Mesendoderm (in vitro differentiated cells): ENCODE measurements around the gene B9D1.

Experiments used
- DNase-seq: peaks from one replicate; pipeline ENCODE4 v3.0.0; 2013
- H2AK5ac ChIP-seq: 2 replicates; pipeline ENCODE4 v1.6.1; 2013; ENCODE audit warnings: low read length, inconsistent platforms
- H2BK120ac ChIP-seq: 2 replicates; pipeline ENCODE4 v1.6.1; 2013; ENCODE audit warnings: low read depth, mild to moderate bottlenecking, low read length, moderate library complexity, mixed read lengths
- H2BK15ac ChIP-seq: replicated peaks from 2 replicates; pipeline ENCODE4 v1.6.1; 2013; ENCODE audit warnings: low read depth, mild to moderate bottlenecking, moderate library complexity
- H2BK5ac ChIP-seq: 2 replicates; pipeline ENCODE4 v1.6.1; 2013; ENCODE audit warnings: low read length, inconsistent platforms
- H3K18ac ChIP-seq: 2 replicates; pipeline ENCODE4 v1.6.1; 2013; ENCODE audit warnings: mild to moderate bottlenecking, low read length, mixed read lengths
- H3K23ac ChIP-seq: one replicate; pipeline ENCODE4 v1.6.1; 2013; ENCODE audit warnings: low read length
- H3K27ac ChIP-seq: 2 replicates; pipeline ENCODE4 v1.5.1; 2013; ENCODE audit warnings: low read depth, mild to moderate bottlenecking, inconsistent platforms, low read length, moderate library complexity
- H3K27me3 ChIP-seq: 2 replicates; pipeline ENCODE4 v1.6.1; 2013; ENCODE audit warnings: low read length, control low read depth, mild to moderate bottlenecking, inconsistent platforms; ENCODE audit not compliant: insufficient read depth, poor library complexity
- H3K36me3 ChIP-seq: 2 replicates; pipeline ENCODE4 v1.6.1; 2013; ENCODE audit warnings: low read length, inconsistent platforms; ENCODE audit not compliant: control insufficient read depth, insufficient read depth
- H3K4ac ChIP-seq: one replicate; pipeline ENCODE4 v1.6.1; 2013; ENCODE audit warnings: low read depth, mild to moderate bottlenecking, low read length, moderate library complexity
- H3K4me1 ChIP-seq: 2 replicates; pipeline ENCODE4 v1.6.1; 2013; ENCODE audit warnings: low read depth, low read length, inconsistent platforms; ENCODE audit not compliant: control insufficient read depth
- H3K4me2 ChIP-seq: 2 replicates; pipeline ENCODE4 v1.6.1; 2013; ENCODE audit warnings: low read length
- H3K4me3 ChIP-seq: 2 replicates; pipeline ENCODE4 v1.5.1; 2013; ENCODE audit warnings: mild to moderate bottlenecking, low read length
- H3K56ac ChIP-seq: one replicate; pipeline ENCODE4 v1.6.1; 2013; ENCODE audit warnings: low read length
- H3K79me1 ChIP-seq: 2 replicates; pipeline ENCODE4 v1.6.1; 2013; ENCODE audit warnings: low read length, inconsistent platforms
- H3K79me2 ChIP-seq: 2 replicates; pipeline ENCODE4 v1.6.1; 2013; ENCODE audit warnings: mild to moderate bottlenecking, low read length; ENCODE audit not compliant: control insufficient read depth, insufficient read depth
- H3K9ac ChIP-seq: 2 replicates; pipeline ENCODE4 v1.6.1; 2013; ENCODE audit warnings: low read length, inconsistent platforms
- H4K5ac ChIP-seq: one replicate; pipeline ENCODE4 v1.6.1; 2013; ENCODE audit warnings: low read length
- H4K8ac ChIP-seq: one replicate; pipeline ENCODE4 v1.6.1; 2013; ENCODE audit warnings: low read depth, mild to moderate bottlenecking, control low read depth, low read length, moderate library complexity
- WGBS: extraction: QIAGEN DNeasy Blood & Tissue Kit; methylation state at CpG from one replicate; pipeline ENCODE4 v1.1.7; 2013; ENCODE audit warnings: low lambda C conversion rate, missing lambda C conversion rate; ENCODE audit not compliant: insufficient coverage; ENCODE audit errors: extremely low coverage; 5-methylcytosine and 5-hydroxymethylcytosine counted together

B9D1 gene

DNA sequence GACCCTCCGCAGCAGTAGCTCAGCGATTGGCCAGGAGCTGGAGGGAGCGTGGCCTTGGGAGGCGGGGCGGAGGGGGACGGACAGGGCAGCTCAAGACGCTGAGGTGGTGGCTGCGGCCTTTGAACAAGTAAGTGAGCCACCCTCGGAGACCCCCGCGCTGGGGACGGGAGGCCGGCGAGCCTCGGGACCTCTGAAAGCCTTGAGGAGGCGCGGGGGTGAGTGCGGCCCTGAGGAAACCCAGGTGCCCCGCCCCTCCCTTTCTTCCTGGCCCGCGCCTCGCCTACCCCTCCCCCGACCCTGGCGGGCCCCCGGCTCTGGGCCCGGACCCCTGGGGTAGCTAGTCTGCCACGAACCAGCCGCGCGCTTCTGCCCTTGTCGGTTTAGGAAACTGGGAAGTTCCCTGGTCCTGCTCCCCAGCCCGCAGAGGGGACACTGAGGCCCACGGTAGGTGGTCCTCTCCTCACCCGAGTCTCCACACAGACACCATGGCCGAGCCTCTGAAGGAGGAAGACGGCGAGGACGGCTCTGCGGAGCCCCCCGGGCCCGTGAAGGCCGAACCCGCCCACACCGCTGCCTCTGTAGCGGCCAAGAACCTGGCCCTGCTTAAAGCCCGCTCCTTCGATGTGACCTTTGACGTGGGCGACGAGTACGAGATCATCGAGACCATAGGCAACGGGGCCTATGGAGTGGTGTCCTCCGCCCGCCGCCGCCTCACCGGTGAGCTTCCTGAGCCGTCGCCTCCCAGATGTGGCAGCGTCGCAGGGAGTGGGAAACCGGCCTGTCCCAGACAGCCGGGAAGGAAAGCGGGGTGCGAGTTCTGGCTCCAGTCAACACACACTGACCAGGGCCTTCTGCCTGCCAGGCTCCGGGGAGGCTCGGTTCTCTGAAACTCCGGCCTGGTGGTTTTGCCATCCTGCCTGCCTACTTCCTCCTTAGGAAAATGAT, 16.2 kb upstream of the B9D1 start, which contains the start of gene MAPK7:
TSS of gene MAPK7 (plus strand) at position 83 of the 945 bp plus-strand sequence. CDS start at position 486, 403 bp downstream.
- Histone ChIP-seq H2BK5ac (peak within 1 kb of the TSS; percentile 57), H2BK15ac (no peak within 1 kb of the TSS), H3K27ac (peak within 1 kb of the TSS; percentile 88), H3K56ac (peak within 1 kb of the TSS; percentile 97), H3K79me1 (peaks cover 24% of the 10 kb centered on the region), H3K4me1 (peaks cover 5% of the 10 kb centered on the region), H3K79me2 (peaks cover 31% of the 10 kb centered on the region), H3K4me3 (peak within 1 kb of the TSS; percentile 90), H3K9ac (peak within 1 kb of the TSS; percentile 98), H3K27me3 (no peaks in the 10 kb centered on the region), H3K36me3 (peaks cover 19% of the 10 kb centered on the region), H3K4me2 (peak within 1 kb of the TSS; percentile 51), H2BK120ac (no peak within 1 kb of the TSS), H3K23ac (peak within 1 kb of the TSS; percentile 73), H2AK5ac (peak within 1 kb of the TSS; percentile 46), H4K8ac (no peak within 1 kb of the TSS), H3K4ac (peak within 1 kb of the TSS; percentile 46), H4K5ac (no peak within 1 kb of the TSS), H3K18ac (peak within 1 kb of the TSS; percentile 29)
- no peak for DNase-seq
- WGBS, result no CpG with 5 or more reads among the region's 69 CpGs

DNA sequence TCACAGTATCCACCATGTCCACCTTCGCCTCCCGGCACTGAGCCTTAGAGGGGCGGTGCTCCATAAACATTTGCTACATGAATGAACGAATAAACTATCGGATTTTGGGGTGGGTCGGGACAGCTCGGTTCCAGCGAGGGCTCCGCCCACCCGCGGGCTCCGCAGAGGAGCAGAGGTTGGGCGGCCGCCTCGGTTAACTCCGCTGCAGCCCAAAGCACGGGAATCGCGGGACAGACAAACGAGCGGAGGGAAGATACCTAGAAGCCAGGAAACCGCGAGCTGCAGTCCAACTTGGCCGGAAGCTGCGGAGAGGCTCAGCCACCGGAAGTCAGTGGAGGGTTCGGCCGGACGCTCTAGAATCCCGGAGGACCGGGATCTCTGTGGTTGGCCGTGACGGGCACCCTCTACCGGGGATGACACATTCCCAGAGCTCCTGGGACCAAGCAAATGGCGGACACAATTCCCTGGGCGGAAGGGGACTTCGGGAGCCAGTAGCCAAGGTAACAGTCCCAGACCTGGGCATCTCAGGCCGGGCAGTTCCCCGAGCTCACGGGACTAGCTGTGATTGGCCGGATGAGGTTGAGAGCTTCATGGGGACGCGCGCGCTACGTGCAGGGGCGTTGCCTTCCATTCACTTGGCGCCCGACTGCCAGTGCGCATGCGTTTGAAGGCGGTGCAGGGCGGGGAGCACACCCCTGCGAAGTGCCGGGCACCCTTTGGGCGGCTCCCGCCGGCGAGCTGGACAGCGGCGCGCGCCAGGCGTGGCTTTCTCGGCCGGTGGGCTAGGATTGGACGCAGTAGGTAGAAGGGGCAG, 15.3 kb upstream of the B9D1 start:
- Histone ChIP-seq H3K27me3 (no peaks in the 10 kb centered on the region), H3K18ac (peak overlapping the region; percentile 24), H3K27ac (peak overlapping the region; percentile 88), H2BK15ac (no peak overlapping the region), H4K8ac (no peak overlapping the region), H3K4me3 (peak overlapping the region; percentile 65), H2BK5ac (peak overlapping the region; percentile 57), H2AK5ac (no peak overlapping the region), H3K79me1 (peaks cover 24% of the 10 kb centered on the region), H3K4me1 (peaks cover 5% of the 10 kb centered on the region), H3K9ac (peak overlapping the region; percentile 75), H3K56ac (peak overlapping the region; percentile 93), H4K5ac (no peak overlapping the region), H3K4me2 (peak overlapping the region; percentile 51), H3K23ac (no peak overlapping the region), H2BK120ac (no peak overlapping the region), H3K36me3 (peaks cover 17% of the 10 kb centered on the region), H3K79me2 (peaks cover 31% of the 10 kb centered on the region), H3K4ac (peak overlapping the region; percentile 46)
- DNase-seq, result peak; percentile 100
- no CpG with 5 or more reads among the region's 67 CpGs for WGBS

DNA sequence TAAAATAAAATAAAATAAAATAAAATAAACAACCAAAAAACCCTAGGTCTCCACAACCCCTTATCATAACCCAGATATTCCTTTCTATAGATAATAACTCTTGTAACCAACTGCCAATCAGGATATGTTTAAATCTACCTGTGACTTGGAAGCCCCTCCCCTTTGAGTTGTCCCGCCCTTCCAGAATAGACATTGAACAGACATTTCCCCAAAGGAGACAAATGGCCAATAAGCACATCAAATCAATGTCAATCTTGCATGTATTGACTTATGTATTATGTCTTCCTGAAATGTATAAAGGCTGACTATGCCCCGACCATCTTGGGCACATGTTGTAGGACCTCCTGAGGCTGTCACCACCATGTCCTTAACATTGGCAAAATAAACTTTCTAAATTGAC, 14.3 kb upstream of the B9D1 start:
- no peak overlapping the region for H3K27ac ChIP-seq
- no peak overlapping the region for H3K23ac ChIP-seq
- H3K56ac ChIP-seq, result no peak overlapping the region
- no peak overlapping the region for H2BK15ac ChIP-seq
- peaks cover 15% of the 10 kb centered on the region for H3K36me3 ChIP-seq
- H2AK5ac ChIP-seq, result no peak overlapping the region
- H2BK120ac ChIP-seq, result no peak overlapping the region
- WGBS, result no CpG with 5 or more reads among the region's 2 CpGs
- H3K4ac ChIP-seq, result no peak overlapping the region
- no peaks in the 10 kb centered on the region for H3K27me3 ChIP-seq
- H3K79me1 ChIP-seq, result peaks cover 24% of the 10 kb centered on the region
- H3K18ac ChIP-seq, result no peak overlapping the region
- H3K9ac ChIP-seq, result peak overlapping the region; percentile 75
- DNase-seq, result no peak
- H3K79me2 ChIP-seq, result peaks cover 31% of the 10 kb centered on the region
- H2BK5ac ChIP-seq, result no peak overlapping the region
- peaks cover 5% of the 10 kb centered on the region for H3K4me1 ChIP-seq
- peak overlapping the region; percentile 19 for H3K4me2 ChIP-seq
- H4K5ac ChIP-seq, result no peak overlapping the region
- H4K8ac ChIP-seq, result no peak overlapping the region
- no peak overlapping the region for H3K4me3 ChIP-seq

DNA sequence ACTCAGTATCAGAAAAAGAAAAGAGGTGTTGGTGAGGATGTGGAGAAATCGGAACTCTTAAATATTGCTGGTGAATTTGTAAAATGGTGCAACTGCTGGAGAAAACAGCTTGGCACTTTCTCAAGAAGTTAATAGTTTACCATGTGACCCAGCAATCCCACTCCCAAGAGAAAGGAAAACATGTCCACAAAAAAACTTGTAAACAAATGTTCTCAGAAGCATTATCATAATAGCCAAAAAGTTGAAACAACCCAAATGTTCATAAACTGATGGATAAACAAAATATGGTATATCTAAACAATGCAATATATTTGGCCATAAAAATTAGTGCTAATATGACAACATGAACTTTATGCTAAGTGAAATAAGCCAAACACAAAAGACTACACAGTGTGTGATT, 13.2 kb upstream of the B9D1 start:
- Histone ChIP-seq H3K4me3 (no peak overlapping the region), H4K8ac (no peak overlapping the region), H3K9ac (no peak overlapping the region), H2BK120ac (no peak overlapping the region), H3K56ac (no peak overlapping the region), H3K4ac (no peak overlapping the region), H3K27me3 (no peaks in the 10 kb centered on the region), H3K4me1 (peaks cover 5% of the 10 kb centered on the region), H3K27ac (no peak overlapping the region), H4K5ac (no peak overlapping the region), H2BK15ac (no peak overlapping the region), H2AK5ac (no peak overlapping the region), H3K79me2 (peaks cover 22% of the 10 kb centered on the region), H3K36me3 (peaks cover 7% of the 10 kb centered on the region), H3K4me2 (no peak overlapping the region), H2BK5ac (no peak overlapping the region), H3K79me1 (peaks cover 17% of the 10 kb centered on the region), H3K23ac (no peak overlapping the region), H3K18ac (no peak overlapping the region)
- no CpG with 5 or more reads among the region's 1 CpG for WGBS
- no peak for DNase-seq

DNA sequence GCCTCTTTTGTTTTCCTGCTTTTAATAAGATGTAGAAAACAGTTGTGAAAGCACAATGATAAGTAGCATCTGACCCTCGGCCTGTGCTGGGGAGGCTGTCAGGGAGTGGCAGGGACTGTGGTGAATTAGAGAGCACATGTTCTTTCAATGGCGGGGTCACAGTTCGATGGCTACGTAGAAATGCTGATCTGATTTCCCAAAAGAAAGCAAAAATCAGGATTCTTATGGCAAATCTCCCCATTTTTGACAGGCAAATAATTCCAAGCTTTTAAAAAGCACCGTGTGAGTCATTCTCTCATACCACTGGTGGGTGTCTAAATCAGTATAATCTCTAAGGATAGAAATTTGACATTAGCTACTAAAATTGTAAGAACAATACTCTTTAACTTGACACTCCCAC, 11.6 kb upstream of the B9D1 start:
- H3K4me3 ChIP-seq, result no peak overlapping the region
- no peak overlapping the region for H2AK5ac ChIP-seq
- H2BK5ac ChIP-seq, result no peak overlapping the region
- no peaks in the 10 kb centered on the region for H3K4me1 ChIP-seq
- H3K79me2 ChIP-seq, result peaks cover 6% of the 10 kb centered on the region
- H3K56ac ChIP-seq, result no peak overlapping the region
- no peak overlapping the region for H3K4ac ChIP-seq
- WGBS, result no CpG with 5 or more reads among the region's 5 CpGs
- no peaks in the 10 kb centered on the region for H3K36me3 ChIP-seq
- H3K18ac ChIP-seq, result no peak overlapping the region
- no peak for DNase-seq
- H2BK15ac ChIP-seq, result no peak overlapping the region
- peaks cover 7% of the 10 kb centered on the region for H3K79me1 ChIP-seq
- no peak overlapping the region for H4K8ac ChIP-seq
- no peak overlapping the region for H4K5ac ChIP-seq
- H3K27me3 ChIP-seq, result no peaks in the 10 kb centered on the region
- no peak overlapping the region for H3K9ac ChIP-seq
- H3K4me2 ChIP-seq, result no peak overlapping the region
- H3K23ac ChIP-seq, result no peak overlapping the region
- H3K27ac ChIP-seq, result no peak overlapping the region
- no peak overlapping the region for H2BK120ac ChIP-seq
